Trophoblast cell (in vitro differentiated cells and primary cell): ENCODE results near the gene PITRM1.

Experiments used
- DNase-seq, 2 donors: peaks; one replicate each; pipeline ENCODE4 v3.0.0-alpha.2; 2016
- H2AFZ ChIP-seq: 2 replicates; pipeline ENCODE4 v1.6.1; 2013; ENCODE audit warnings: low read length, moderate library complexity, mild to moderate bottlenecking; ENCODE audit not compliant: insufficient read depth, poor library complexity
- H2AK5ac ChIP-seq: 2 replicates; pipeline ENCODE4 v1.6.1; 2013; ENCODE audit warnings: mild to moderate bottlenecking, low read length
- H2BK120ac ChIP-seq: 2 replicates; pipeline ENCODE4 v1.6.1; 2013; ENCODE audit warnings: low read length, mild to moderate bottlenecking, moderate library complexity; ENCODE audit not compliant: insufficient read depth, poor library complexity
- H2BK12ac ChIP-seq: 2 replicates; pipeline ENCODE4 v1.6.1; 2013; ENCODE audit warnings: mild to moderate bottlenecking, low read length, moderate library complexity
- H2BK5ac ChIP-seq: 2 replicates; pipeline ENCODE4 v1.6.1; 2013; ENCODE audit warnings: low read length, low read depth, moderate library complexity, mild to moderate bottlenecking; ENCODE audit not compliant: poor library complexity
- H3K14ac ChIP-seq: 2 replicates; pipeline ENCODE4 v1.6.1; 2013; ENCODE audit warnings: mild to moderate bottlenecking, low read length
- H3K18ac ChIP-seq: 2 replicates; pipeline ENCODE4 v1.6.1; 2013; ENCODE audit warnings: mild to moderate bottlenecking, low read length
- H3K23ac ChIP-seq: 2 replicates; pipeline ENCODE4 v1.6.1; 2013; ENCODE audit warnings: low read length
- H3K27ac ChIP-seq: 2 replicates; pipeline ENCODE4 v1.5.1; 2013; ENCODE audit warnings: low read depth, mild to moderate bottlenecking, inconsistent platforms, low read length, moderate library complexity
- H3K27me3 ChIP-seq: 2 replicates; pipeline ENCODE4 v1.6.1; 2013; ENCODE audit warnings: inconsistent platforms, mild to moderate bottlenecking, low read length, moderate library complexity; ENCODE audit not compliant: insufficient read depth
- H3K36me3 ChIP-seq, 2 experiments: 1 replicate in 1 of 2; 2 replicates in 1 of 2; pipeline ENCODE4 v1.6.1; 2013; ENCODE audit warnings: low read length in 2 of 2, mild to moderate bottlenecking in 2 of 2, moderate library complexity in 1 of 2; ENCODE audit not compliant: insufficient read depth in 2 of 2, control insufficient read depth in 1 of 2
- H3K4ac ChIP-seq: 2 replicates; pipeline ENCODE4 v1.6.1; 2013; ENCODE audit warnings: low read depth, mild to moderate bottlenecking, low read length, moderate library complexity
- H3K4me1 ChIP-seq, 2 experiments: 1 replicate in 1 of 2; 2 replicates in 1 of 2; pipeline ENCODE4 v1.6.1; 2013; ENCODE audit warnings: low read length in 2 of 2, mild to moderate bottlenecking in 2 of 2, moderate library complexity in 1 of 2; ENCODE audit not compliant: insufficient read depth in 2 of 2, control insufficient read depth in 1 of 2
- H3K4me2 ChIP-seq: 2 replicates; pipeline ENCODE4 v1.6.1; 2013; ENCODE audit warnings: inconsistent platforms, mild to moderate bottlenecking, low read length, moderate library complexity
- H3K4me3 ChIP-seq: 2 replicates; pipeline ENCODE4 v1.5.1; 2013; ENCODE audit warnings: mild to moderate bottlenecking, low read depth, low read length, inconsistent platforms
- H3K79me1 ChIP-seq: one replicate; pipeline ENCODE4 v1.6.1; 2013; ENCODE audit warnings: low read length
- H3K79me2 ChIP-seq: 2 replicates; pipeline ENCODE4 v1.6.1; 2013; ENCODE audit warnings: low read length, mild to moderate bottlenecking; ENCODE audit not compliant: control insufficient read depth, insufficient read depth, poor library complexity
- H3K9ac ChIP-seq: 2 replicates; pipeline ENCODE4 v1.6.1; 2013; ENCODE audit warnings: mild to moderate bottlenecking, low read length
- H3K9me3 ChIP-seq: 2 replicates; pipeline ENCODE4 v1.6.1; 2013; ENCODE audit warnings: low read depth, mild to moderate bottlenecking, control low read depth, inconsistent platforms, low read length; ENCODE audit not compliant: insufficient read depth
- H4K12ac ChIP-seq: 2 replicates; pipeline ENCODE4 v1.6.1; 2013; ENCODE audit warnings: low read depth, mild to moderate bottlenecking, low read length, moderate library complexity
- H4K8ac ChIP-seq: 2 replicates; pipeline ENCODE4 v1.6.1; 2013; ENCODE audit warnings: low read depth, mild to moderate bottlenecking, low read length, moderate library complexity
- H4K91ac ChIP-seq: one replicate; pipeline ENCODE4 v1.6.1; 2013; ENCODE audit warnings: low read depth, mild to moderate bottlenecking, low read length, moderate library complexity
- WGBS: extraction: QIAGEN DNeasy Blood & Tissue Kit; methylation state at CpG from one replicate; pipeline ENCODE4 v1.1.7; 2013; ENCODE audit warnings: missing lambda C conversion rate; ENCODE audit not compliant: insufficient read length, insufficient coverage; ENCODE audit errors: extremely low coverage; 5-methylcytosine and 5-hydroxymethylcytosine counted together

The PITRM1 gene

GRCh38 chr10:3201796-3202195 lies 29.2 kb upstream of the PITRM1 start:
- no peak overlapping the region for H2BK12ac ChIP-seq
- no CpG with 5 or more reads among the region's 8 CpGs for WGBS
- no peak overlapping the region for H2AK5ac ChIP-seq
- H4K91ac ChIP-seq: no peak overlapping the region
- no peaks in the 10 kb centered on the region for H3K79me2 ChIP-seq
- no peak overlapping the region for H3K4me2 ChIP-seq
- no peak overlapping the region for H3K4me3 ChIP-seq
- no peak overlapping the region for H2BK5ac ChIP-seq
- H3K23ac ChIP-seq: no peak overlapping the region
- no peak overlapping the region for H4K8ac ChIP-seq
- no peak for DNase-seq
- no peaks in the 10 kb centered on the region for H3K27me3 ChIP-seq
- peaks cover 6 to 8% of the 10 kb centered on the region in 2 experiments for H3K4me1 ChIP-seq
- no peak overlapping the region for H3K18ac ChIP-seq
- H2AFZ ChIP-seq: no peak overlapping the region
- H3K14ac ChIP-seq: no peak overlapping the region
- no peak overlapping the region for H3K4ac ChIP-seq
- no peak overlapping the region for H3K9ac ChIP-seq
- H3K79me1 ChIP-seq: peaks cover 8% of the 10 kb centered on the region
- H3K9me3 ChIP-seq: no peaks in the 10 kb centered on the region
- no peak overlapping the region for H2BK120ac ChIP-seq
- H4K12ac ChIP-seq: no peak overlapping the region
- no peaks in the 10 kb centered on the region for H3K36me3 ChIP-seq
- no peak overlapping the region for H3K27ac ChIP-seq

- WGBS: no CpG with 5 or more reads among the region's 9 CpGs
- peak overlapping the region; percentile 12 for H4K91ac ChIP-seq
- H3K4me1 ChIP-seq: peaks cover 6 to 11% of the 10 kb centered on the region in 2 experiments
Observed at GRCh38 chr10:3199488-3199887, 26.9 kb upstream of the PITRM1 start.

GRCh38 chr10:3198900-3199299 lies 26.3 kb upstream of the PITRM1 start:
- H3K14ac ChIP-seq: no peak overlapping the region
- no peak overlapping the region for H3K27ac ChIP-seq
- H2AFZ ChIP-seq: no peak overlapping the region
- H3K4me1 ChIP-seq: peaks cover 6 to 11% of the 10 kb centered on the region in 2 experiments
- no peaks in the 10 kb centered on the region for H3K79me2 ChIP-seq
- no peak overlapping the region for H3K23ac ChIP-seq
- H4K12ac ChIP-seq: no peak overlapping the region
- H3K4me2 ChIP-seq: no peak overlapping the region
- H2AK5ac ChIP-seq: peak overlapping the region; percentile 6
- peak overlapping the region; percentile 31 for H4K91ac ChIP-seq
- no peak overlapping the region for H2BK5ac ChIP-seq
- H3K9me3 ChIP-seq: no peaks in the 10 kb centered on the region
- H3K27me3 ChIP-seq: no peaks in the 10 kb centered on the region
- no peak overlapping the region for H2BK120ac ChIP-seq
- no peaks in the 10 kb centered on the region for H3K36me3 ChIP-seq
- DNase-seq: no peak
- no CpG with 5 or more reads among the region's 7 CpGs for WGBS
- no peak overlapping the region for H3K4ac ChIP-seq
- H3K79me1 ChIP-seq: peaks cover 13% of the 10 kb centered on the region
- no peak overlapping the region for H3K4me3 ChIP-seq
- no peak overlapping the region for H3K18ac ChIP-seq
- no peak overlapping the region for H3K9ac ChIP-seq
- peak overlapping the region; percentile 19 for H2BK12ac ChIP-seq
- no peak overlapping the region for H4K8ac ChIP-seq

More at GRCh38 chr10:3199488-3199887, 26.9 kb upstream of the PITRM1 start:
- Histone ChIP-seq H3K9me3 (no peaks in the 10 kb centered on the region), H3K4me2 (no peak overlapping the region), H3K18ac (no peak overlapping the region), H2BK12ac (peak overlapping the region; percentile 23), H2AK5ac (peak overlapping the region; percentile 1), H3K79me1 (peaks cover 13% of the 10 kb centered on the region), H2BK5ac (no peak overlapping the region), H2AFZ (no peak overlapping the region), H4K12ac (no peak overlapping the region), H3K14ac (no peak overlapping the region), H3K23ac (no peak overlapping the region), H3K4ac (no peak overlapping the region), H2BK120ac (peak overlapping the region; percentile 8), H3K36me3 (no peaks in the 10 kb centered on the region), H3K9ac (no peak overlapping the region), H3K27ac (no peak overlapping the region), H3K79me2 (no peaks in the 10 kb centered on the region), H3K27me3 (no peaks in the 10 kb centered on the region), H3K4me3 (no peak overlapping the region), H4K8ac (no peak overlapping the region)
- no peak for DNase-seq

- no peak overlapping the region for H3K18ac ChIP-seq
- no peak overlapping the region for H4K8ac ChIP-seq
- peaks cover 10 to 15% of the 10 kb centered on the region in 2 experiments for H3K4me1 ChIP-seq
- peak; percentile 86 to 93 for DNase-seq
- no peak overlapping the region for H2AFZ ChIP-seq
- no peaks in the 10 kb centered on the region for H3K36me3 ChIP-seq
- no peak overlapping the region for H3K23ac ChIP-seq
- H2BK5ac ChIP-seq: peak overlapping the region; percentile 10
- H3K9ac ChIP-seq: no peak overlapping the region
- peak overlapping the region; percentile 50 for H3K4me2 ChIP-seq
- no peak overlapping the region for H2BK120ac ChIP-seq
- H3K79me2 ChIP-seq: no peaks in the 10 kb centered on the region
- no peak overlapping the region for H4K91ac ChIP-seq
- no peak overlapping the region for H3K4me3 ChIP-seq
- WGBS: no CpG with 5 or more reads among the region's 27 CpGs
- peaks cover 17% of the 10 kb centered on the region for H3K79me1 ChIP-seq
- no peak overlapping the region for H3K14ac ChIP-seq
- H3K27ac ChIP-seq: peak overlapping the region; percentile 21
- H3K27me3 ChIP-seq: no peaks in the 10 kb centered on the region
- no peaks in the 10 kb centered on the region for H3K9me3 ChIP-seq
- H2BK12ac ChIP-seq: no peak overlapping the region
- no peak overlapping the region for H4K12ac ChIP-seq
- H2AK5ac ChIP-seq: no peak overlapping the region
- no peak overlapping the region for H3K4ac ChIP-seq
Observed at GRCh38 chr10:3197348-3198003, 24.9 kb upstream of the PITRM1 start.
